Activated naive CD8-positive, alpha-beta T cell treated with anti-CD3 and anti-CD28 coated beads, Interleukin-2, amount 50 U/mL, for 24 hours (primary cell): ENCODE results near the gene EMILIN3.

Source experiments
- ATAC-seq: fragments of 150-1000 bp; cut with Tn5 transposase; one replicate; pipeline ENCODE4 v1.10.0; 2021
- DNase-seq: peaks from one replicate; pipeline ENCODE4 v3.0.0; 2021
- H3K27ac Mint-ChIP-seq: one replicate; pipeline ENCODE4 v1.8.0; 2021; ENCODE audit warnings: mild to moderate bottlenecking, mixed read lengths
- H3K27me3 Mint-ChIP-seq: one replicate; pipeline ENCODE4 v1.8.0; 2021; ENCODE audit warnings: mixed read lengths
- H3K36me3 Mint-ChIP-seq: one replicate; pipeline ENCODE4 v1.8.0; 2021; ENCODE audit warnings: low read depth, mixed read lengths
- H3K4me1 Mint-ChIP-seq: one replicate; pipeline ENCODE4 v1.8.0; 2021; ENCODE audit warnings: mixed read lengths
- H3K4me3 Mint-ChIP-seq: one replicate; pipeline ENCODE4 v1.8.0; 2021; ENCODE audit warnings: mild to moderate bottlenecking, moderate library complexity, mixed read lengths
- H3K9me3 Mint-ChIP-seq: one replicate; pipeline ENCODE4 v1.8.0; 2021; ENCODE audit warnings: mixed read lengths

Gene EMILIN3

GRCh38 chr20:41395667-41396664 lies 29.3 kb upstream of the EMILIN3 start:
- no peaks in the 10 kb centered on the region for H3K4me1 Mint-ChIP-seq
- H3K4me3 Mint-ChIP-seq, result no peak overlapping the region
- H3K27me3 Mint-ChIP-seq, result no peaks in the 10 kb centered on the region
- no peaks in the 10 kb centered on the region for H3K9me3 Mint-ChIP-seq
- no peak for DNase-seq
- H3K27ac Mint-ChIP-seq, result no peak overlapping the region
- H3K36me3 Mint-ChIP-seq, result no peaks in the 10 kb centered on the region
- ATAC-seq, result no peak

GRCh38 chr20:41394931-41395666 lies 28.5 kb upstream of the EMILIN3 start:
- Mint-ChIP-seq H3K4me1 (no peaks in the 10 kb centered on the region), H3K27me3 (no peaks in the 10 kb centered on the region), H3K27ac (no peak overlapping the region), H3K4me3 (no peak overlapping the region), H3K36me3 (no peaks in the 10 kb centered on the region), H3K9me3 (no peaks in the 10 kb centered on the region)
- ATAC-seq (no peak), DNase-seq (no peak)

GRCh38 chr20:41394081-41394480 lies 27.5 kb upstream of the EMILIN3 start:
- H3K27ac Mint-ChIP-seq, result no peak overlapping the region
- no peaks in the 10 kb centered on the region for H3K36me3 Mint-ChIP-seq
- no peak for DNase-seq
- H3K4me1 Mint-ChIP-seq, result no peaks in the 10 kb centered on the region
- no peak for ATAC-seq
- no peaks in the 10 kb centered on the region for H3K9me3 Mint-ChIP-seq
- no peaks in the 10 kb centered on the region for H3K27me3 Mint-ChIP-seq
- no peak overlapping the region for H3K4me3 Mint-ChIP-seq

- Mint-ChIP-seq H3K27ac (no peak overlapping the region), H3K4me3 (no peak overlapping the region), H3K9me3 (no peaks in the 10 kb centered on the region), H3K36me3 (no peaks in the 10 kb centered on the region), H3K4me1 (no peaks in the 10 kb centered on the region), H3K27me3 (no peaks in the 10 kb centered on the region)
- no peak for ATAC-seq
- no peak for DNase-seq
These were observed 27.1 kb upstream of the EMILIN3 start for GRCh38 chr20:41393705-41394066.

GRCh38 chr20:41392871-41393704 lies 26.5 kb upstream of the EMILIN3 start:
- Mint-ChIP-seq H3K27me3 (no peaks in the 10 kb centered on the region), H3K4me1 (no peaks in the 10 kb centered on the region)

GRCh38 chr20:41392295-41392694 lies 25.7 kb upstream of the EMILIN3 start:
- H3K36me3 Mint-ChIP-seq, result no peaks in the 10 kb centered on the region
- no peaks in the 10 kb centered on the region for H3K27me3 Mint-ChIP-seq
- no peaks in the 10 kb centered on the region for H3K4me1 Mint-ChIP-seq
- no peak for ATAC-seq
- H3K4me3 Mint-ChIP-seq, result no peak overlapping the region
- no peak overlapping the region for H3K27ac Mint-ChIP-seq
- DNase-seq, result no peak
- H3K9me3 Mint-ChIP-seq, result no peaks in the 10 kb centered on the region

More at GRCh38 chr20:41392871-41393704, 26.5 kb upstream of the EMILIN3 start:
- Mint-ChIP-seq H3K36me3 (no peaks in the 10 kb centered on the region), H3K9me3 (no peaks in the 10 kb centered on the region), H3K27ac (no peak overlapping the region), H3K4me3 (no peak overlapping the region)
- no peak for DNase-seq
- ATAC-seq, result no peak

- Mint-ChIP-seq H3K9me3 (no peaks in the 10 kb centered on the region), H3K4me3 (no peak overlapping the region), H3K27me3 (no peaks in the 10 kb centered on the region), H3K4me1 (no peaks in the 10 kb centered on the region), H3K27ac (no peak overlapping the region), H3K36me3 (no peaks in the 10 kb centered on the region)
- ATAC-seq, result no peak
- no peak for DNase-seq
These were observed 25.0 kb upstream of the EMILIN3 start for GRCh38 chr20:41391587-41392001.

- DNase-seq (no peak), ATAC-seq (no peak)
- Mint-ChIP-seq H3K4me3 (no peak overlapping the region), H3K4me1 (no peaks in the 10 kb centered on the region), H3K27me3 (no peaks in the 10 kb centered on the region), H3K27ac (no peak overlapping the region), H3K9me3 (no peaks in the 10 kb centered on the region), H3K36me3 (no peaks in the 10 kb centered on the region)
These were observed 24.3 kb upstream of the EMILIN3 start for GRCh38 chr20:41390889-41391288.

GRCh38 chr20:41387444-41387851 lies 20.8 kb upstream of the EMILIN3 start:
- no peak for DNase-seq
- H3K9me3 Mint-ChIP-seq, result no peaks in the 10 kb centered on the region
- no peak overlapping the region for H3K4me3 Mint-ChIP-seq
- no peaks in the 10 kb centered on the region for H3K4me1 Mint-ChIP-seq
- no peak overlapping the region for H3K27ac Mint-ChIP-seq
- no peak for ATAC-seq
- H3K36me3 Mint-ChIP-seq, result no peaks in the 10 kb centered on the region
- no peaks in the 10 kb centered on the region for H3K27me3 Mint-ChIP-seq

- no peak for ATAC-seq
- Mint-ChIP-seq H3K27me3 (no peaks in the 10 kb centered on the region), H3K4me3 (no peak overlapping the region), H3K9me3 (no peaks in the 10 kb centered on the region), H3K36me3 (no peaks in the 10 kb centered on the region), H3K4me1 (no peaks in the 10 kb centered on the region), H3K27ac (no peak overlapping the region)
- no peak for DNase-seq
These were observed 20.1 kb upstream of the EMILIN3 start for GRCh38 chr20:41386502-41387427.

- Mint-ChIP-seq H3K9me3 (no peaks in the 10 kb centered on the region), H3K4me1 (no peaks in the 10 kb centered on the region), H3K27ac (no peak overlapping the region), H3K27me3 (peaks cover 17% of the 10 kb centered on the region), H3K4me3 (no peak overlapping the region), H3K36me3 (no peaks in the 10 kb centered on the region)
- no peak for DNase-seq
- ATAC-seq, result no peak
These were observed 16.2 kb upstream of the EMILIN3 start for GRCh38 chr20:41382791-41383305.

GRCh38 chr20:41380551-41381193 lies 14.1 kb upstream of the EMILIN3 start:
- Mint-ChIP-seq H3K36me3 (no peaks in the 10 kb centered on the region), H3K4me3 (no peak overlapping the region), H3K27me3 (peaks cover 28% of the 10 kb centered on the region), H3K4me1 (no peaks in the 10 kb centered on the region), H3K9me3 (no peaks in the 10 kb centered on the region), H3K27ac (no peak overlapping the region)
- ATAC-seq (no peak), DNase-seq (no peak)

GRCh38 chr20:41379551-41379950 lies 12.9 kb upstream of the EMILIN3 start:
- DNase-seq (no peak), ATAC-seq (no peak)
- Mint-ChIP-seq H3K4me3 (no peak overlapping the region), H3K27me3 (peaks cover 34% of the 10 kb centered on the region), H3K27ac (no peak overlapping the region), H3K4me1 (no peaks in the 10 kb centered on the region), H3K9me3 (no peaks in the 10 kb centered on the region), H3K36me3 (no peaks in the 10 kb centered on the region)
